Measurements from ENCODE around the gene NUP50.

Gene NUP50

DNA sequence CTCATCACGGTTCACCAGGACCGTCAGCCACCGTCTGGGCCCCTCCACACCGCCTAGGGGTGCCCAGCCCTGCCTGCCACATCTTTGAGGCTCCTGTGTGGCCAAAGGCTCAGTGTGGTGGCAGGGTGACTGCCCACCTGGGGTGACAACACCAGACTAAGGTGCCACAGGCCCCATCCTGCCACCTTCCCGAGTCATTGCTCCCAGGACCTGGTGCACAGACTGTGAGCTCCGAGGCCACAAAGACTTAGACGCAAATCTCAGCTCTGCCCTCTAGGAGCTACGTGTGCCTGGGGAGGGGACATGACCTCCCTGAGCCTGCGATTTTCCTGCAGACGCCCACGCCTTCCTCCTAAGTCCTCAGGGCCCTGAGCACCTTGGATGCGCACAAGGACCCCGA lies 40.5 kb downstream of the NUP50 start:
- Histone ChIP-seq H3K4me3 (no peak overlapping the region), H3K27me3 (ENCODE audit: low read depth) (no peaks in the 10 kb centered on the region), H3K4me1 (peaks cover 1% of the 10 kb centered on the region), H3K36me3 (replicated peaks) (peaks cover 3% of the 10 kb centered on the region), H3K9me3 (no peaks in the 10 kb centered on the region)
- no peak for DNase-seq (ENCODE audit: low spot score in 2 of 2)
- in situ Hi-C loops (cut with MboI; ENCODE audit: low sequenced_read_pairs) = no loop called here

DNA sequence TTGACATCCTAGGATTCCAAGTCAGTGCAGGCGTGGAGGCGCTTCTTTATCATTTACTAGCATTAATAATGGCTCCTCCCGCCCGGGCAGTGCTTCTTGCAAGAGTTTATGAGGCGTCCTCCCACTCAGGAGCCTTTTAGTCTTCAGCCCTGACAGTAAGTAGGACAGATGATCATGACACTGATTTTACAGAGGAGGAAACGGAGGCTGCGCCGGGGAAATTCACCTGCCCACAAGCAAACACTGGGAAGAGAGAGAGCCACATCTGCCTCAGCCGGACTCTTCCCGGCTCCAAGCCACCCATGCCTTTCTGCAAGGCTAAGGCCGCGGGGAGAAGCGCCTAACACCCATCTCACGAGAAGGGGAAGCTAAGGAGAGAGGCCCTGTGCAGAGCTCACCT lies 41.1 kb downstream of the NUP50 start:
- H3K27me3 ChIP-seq (ENCODE audit: low read depth) = no peaks in the 10 kb centered on the region
- DNase-seq (ENCODE audit: low spot score in 2 of 2) = no peak
- peaks cover 2% of the 10 kb centered on the region for H3K36me3 ChIP-seq (replicated peaks)
- in situ Hi-C loops (cut with MboI; ENCODE audit: low sequenced_read_pairs) = no loop called here
- H3K4me1 ChIP-seq = no peaks in the 10 kb centered on the region
- H3K4me3 ChIP-seq = no peak overlapping the region
- H3K9me3 ChIP-seq = no peaks in the 10 kb centered on the region

DNA sequence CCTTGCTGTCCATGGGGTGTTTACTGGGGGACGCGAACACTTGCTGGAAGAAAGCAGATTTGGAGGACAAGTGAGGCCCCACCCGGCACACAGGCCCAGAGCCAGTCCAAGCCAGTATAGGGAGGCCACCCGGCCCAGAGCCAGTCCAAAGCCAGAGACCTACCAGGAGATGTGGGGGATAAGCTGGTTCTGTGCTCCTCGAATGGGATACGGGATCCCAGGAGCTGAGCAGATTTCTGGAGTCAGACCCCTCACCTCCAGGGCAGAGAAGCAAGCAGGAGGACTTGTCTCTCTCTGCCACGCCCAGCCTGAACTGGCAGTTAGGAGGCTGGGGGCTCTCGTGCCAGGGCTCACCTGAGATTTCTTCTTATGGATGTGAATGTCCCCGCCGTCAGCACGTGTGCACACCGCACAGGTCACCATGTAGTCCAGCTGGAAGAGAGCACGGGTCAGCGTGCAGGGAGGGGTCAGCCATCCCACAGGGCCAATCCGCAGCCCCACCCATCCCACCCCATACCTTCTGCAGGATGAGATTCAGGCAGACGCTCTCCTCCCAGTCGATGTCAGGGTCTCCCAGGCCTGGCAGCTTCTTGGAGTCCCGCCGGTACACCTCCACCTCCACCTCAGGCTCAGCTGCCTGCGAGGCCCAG lies 41.7 kb downstream of the NUP50 start:
- in situ Hi-C loops (cut with MboI; ENCODE audit: low sequenced_read_pairs) = no loop called here
- Histone ChIP-seq H3K9me3 (no peaks in the 10 kb centered on the region), H3K4me1 (no peaks in the 10 kb centered on the region), H3K36me3 (replicated peaks) (peaks cover 2% of the 10 kb centered on the region), H3K27me3 (ENCODE audit: low read depth) (no peaks in the 10 kb centered on the region), H3K4me3 (no peak overlapping the region)
- no peak for DNase-seq (ENCODE audit: low spot score in 2 of 2)

DNA sequence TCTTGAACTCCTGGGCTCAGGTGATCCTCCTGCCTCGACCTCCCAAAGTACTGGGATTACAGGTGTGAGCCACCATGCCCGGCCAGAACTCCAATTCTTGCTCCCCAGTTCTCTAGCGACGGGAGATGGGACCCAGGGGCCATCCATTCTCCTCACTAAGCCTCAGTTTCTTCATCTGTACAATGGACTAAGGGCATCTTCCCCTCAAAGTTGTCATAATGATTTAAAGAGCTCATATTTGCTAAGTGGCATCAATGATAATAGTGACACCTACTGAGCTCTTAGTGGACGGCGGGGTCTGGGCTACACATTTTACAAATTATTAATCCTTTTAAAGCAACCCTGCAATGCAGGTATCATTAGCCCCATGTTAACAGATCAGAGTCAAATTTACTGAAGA lies 42.5 kb downstream of the NUP50 start:
- Histone ChIP-seq H3K9me3 (no peaks in the 10 kb centered on the region), H3K4me3 (no peak overlapping the region), H3K4me1 (no peaks in the 10 kb centered on the region), H3K36me3 (replicated peaks) (no peaks in the 10 kb centered on the region; the same call in none of the 2 replicates), H3K27me3 (ENCODE audit: low read depth) (no peaks in the 10 kb centered on the region)
- in situ Hi-C loops (cut with MboI; ENCODE audit: low sequenced_read_pairs) = no loop called here
- DNase-seq (ENCODE audit: low spot score in 2 of 2) = no peak

DNA sequence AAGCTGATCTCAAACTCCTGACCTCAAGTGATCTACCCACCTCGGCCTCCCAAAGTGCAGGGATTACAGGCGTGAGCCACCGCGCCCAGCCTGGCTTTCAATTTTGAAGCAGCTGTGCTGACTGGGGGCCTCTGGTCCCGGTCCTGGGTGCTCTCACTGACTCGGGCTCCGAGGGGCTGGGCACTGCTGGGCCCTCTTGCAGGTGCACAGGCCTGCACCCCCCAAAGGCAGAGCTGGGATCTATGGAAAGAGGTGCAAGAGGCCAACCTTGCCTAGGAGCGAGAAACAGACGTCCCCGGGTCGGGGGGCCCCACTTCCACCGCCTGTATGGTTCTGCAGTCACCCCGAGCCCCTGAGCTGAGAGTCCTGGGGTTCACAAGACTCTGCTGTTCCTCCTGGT lies 43.8 kb downstream of the NUP50 start:
- in situ Hi-C loops (cut with MboI; ENCODE audit: low sequenced_read_pairs) = no loop called here
- Histone ChIP-seq H3K4me1 (no peaks in the 10 kb centered on the region), H3K4me3 (no peak overlapping the region), H3K27me3 (ENCODE audit: low read depth) (no peaks in the 10 kb centered on the region), H3K36me3 (replicated peaks) (no peaks in the 10 kb centered on the region; the same call in none of the 2 replicates), H3K9me3 (no peaks in the 10 kb centered on the region)
- DNase-seq (ENCODE audit: low spot score in 2 of 2) = no peak

DNA sequence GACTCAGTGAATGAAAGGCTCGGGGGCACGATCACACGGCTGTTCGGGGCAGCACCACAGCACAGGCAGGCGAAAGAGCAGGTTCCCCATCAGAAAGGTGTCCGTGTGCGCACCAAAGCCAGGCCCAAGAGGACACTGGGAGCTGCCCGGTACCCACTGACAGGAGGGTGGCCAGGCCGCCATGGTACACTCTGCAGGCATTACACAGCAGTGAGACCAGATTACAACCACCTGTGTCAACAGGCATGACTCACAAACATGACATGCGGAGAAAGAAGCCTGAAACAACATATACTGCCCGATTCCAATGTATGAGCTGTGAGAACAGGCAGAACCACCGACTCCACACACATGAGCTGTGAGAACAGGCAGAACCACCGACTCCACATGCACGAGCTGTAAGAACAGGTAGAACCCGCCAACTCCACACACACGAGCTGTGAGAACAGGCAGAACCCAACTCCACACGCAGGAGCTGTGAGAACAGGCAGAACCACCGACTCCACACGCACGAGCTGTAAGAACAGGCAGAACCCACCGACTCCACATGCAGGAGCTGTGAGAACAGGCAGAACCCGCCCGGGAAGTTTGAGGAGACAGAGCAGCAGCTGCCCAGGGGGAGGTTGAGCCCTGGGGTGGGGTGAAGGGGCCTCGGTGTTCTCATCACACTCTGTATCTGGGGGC lies 44.4 kb downstream of the NUP50 start:
- no peak overlapping the region for H3K4me3 ChIP-seq
- in situ Hi-C loops (cut with MboI; ENCODE audit: low sequenced_read_pairs) = no loop called here
- H3K9me3 ChIP-seq = no peaks in the 10 kb centered on the region
- DNase-seq (ENCODE audit: low spot score in 2 of 2) = no peak
- H3K36me3 ChIP-seq (replicated peaks) = no peaks in the 10 kb centered on the region; the same call in 1 of the 2 replicates
- no peaks in the 10 kb centered on the region for H3K27me3 ChIP-seq (ENCODE audit: low read depth)
- H3K4me1 ChIP-seq = no peaks in the 10 kb centered on the region

DNA sequence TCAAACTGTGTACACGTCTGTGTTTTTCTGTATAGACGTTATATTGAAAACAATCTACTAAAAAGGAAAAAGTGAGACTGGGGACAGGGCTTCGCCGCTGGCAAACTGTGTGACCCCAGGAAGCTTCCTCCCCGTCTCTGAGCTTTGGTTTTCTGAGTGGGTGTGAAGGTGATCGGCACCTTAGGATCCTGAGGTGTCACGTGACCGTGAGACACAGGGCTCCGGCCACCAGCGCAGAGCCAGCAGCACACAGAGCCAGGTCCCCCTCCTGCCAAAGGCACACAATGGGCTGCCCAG lies 44.9 kb downstream of the NUP50 start:
- in situ Hi-C loops (cut with MboI; ENCODE audit: low sequenced_read_pairs) = no loop called here
- H3K9me3 ChIP-seq = no peaks in the 10 kb centered on the region
- H3K36me3 ChIP-seq (replicated peaks) = no peaks in the 10 kb centered on the region; the same call in 1 of the 2 replicates

DNA sequence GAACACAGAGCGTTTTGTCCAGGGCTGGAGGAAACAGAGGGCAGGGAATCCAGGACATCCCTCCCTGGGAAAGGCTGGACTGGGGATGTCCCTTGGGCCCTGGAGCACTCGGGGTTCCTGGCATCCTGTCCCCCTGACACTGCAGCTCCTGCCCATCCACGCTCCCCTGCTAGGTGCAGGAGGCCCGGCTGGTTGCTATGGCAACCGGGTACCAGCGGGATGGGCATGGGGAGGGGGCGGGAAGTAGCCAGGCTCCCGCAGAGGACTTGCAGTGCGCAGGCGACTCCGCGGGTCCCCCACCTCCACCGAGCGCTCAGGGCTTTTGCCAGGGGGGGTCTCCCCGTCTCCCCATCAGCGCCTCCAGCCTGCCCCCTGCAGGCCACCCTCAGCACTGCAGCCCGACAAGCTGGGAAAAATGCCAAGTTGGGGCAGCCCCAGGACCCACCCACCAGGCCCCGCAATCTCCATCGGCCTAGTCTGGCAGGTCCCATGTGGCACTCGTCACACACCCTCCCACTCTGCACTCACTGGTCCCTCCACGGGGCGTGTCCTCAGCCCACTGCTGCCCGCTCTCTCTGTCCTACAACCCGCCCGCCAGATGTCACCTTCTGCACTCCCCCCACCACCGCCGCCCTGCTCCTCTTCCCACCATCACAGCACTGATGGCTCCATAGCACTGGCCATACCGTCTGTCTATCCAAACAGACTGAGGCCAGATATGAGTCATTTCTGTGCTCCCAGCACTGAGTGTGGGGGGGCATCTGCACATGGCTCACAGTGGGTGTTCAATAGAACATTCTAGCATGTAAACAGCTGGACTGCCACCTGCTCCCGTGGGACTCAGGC lies 45.5 kb downstream of the NUP50 start:
- no peaks in the 10 kb centered on the region for H3K27me3 ChIP-seq (ENCODE audit: low read depth)
- in situ Hi-C loops (cut with MboI; ENCODE audit: low sequenced_read_pairs) = no loop called here
- no peaks in the 10 kb centered on the region for H3K4me1 ChIP-seq
- no peaks in the 10 kb centered on the region; the same call in 1 of the 2 replicates for H3K36me3 ChIP-seq (replicated peaks)
- H3K4me3 ChIP-seq = no peak overlapping the region
- DNase-seq (ENCODE audit: low spot score in 2 of 2) = peak in 1 of 2 experiments; percentile 50
- no peaks in the 10 kb centered on the region for H3K9me3 ChIP-seq

More for the DNA sequence above, 44.9 kb downstream of the NUP50 start:
- no peaks in the 10 kb centered on the region for H3K4me1 ChIP-seq
- DNase-seq (ENCODE audit: low spot score in 2 of 2) = no peak
- H3K27me3 ChIP-seq (ENCODE audit: low read depth) = no peaks in the 10 kb centered on the region
- H3K4me3 ChIP-seq = no peak overlapping the region

DNA sequence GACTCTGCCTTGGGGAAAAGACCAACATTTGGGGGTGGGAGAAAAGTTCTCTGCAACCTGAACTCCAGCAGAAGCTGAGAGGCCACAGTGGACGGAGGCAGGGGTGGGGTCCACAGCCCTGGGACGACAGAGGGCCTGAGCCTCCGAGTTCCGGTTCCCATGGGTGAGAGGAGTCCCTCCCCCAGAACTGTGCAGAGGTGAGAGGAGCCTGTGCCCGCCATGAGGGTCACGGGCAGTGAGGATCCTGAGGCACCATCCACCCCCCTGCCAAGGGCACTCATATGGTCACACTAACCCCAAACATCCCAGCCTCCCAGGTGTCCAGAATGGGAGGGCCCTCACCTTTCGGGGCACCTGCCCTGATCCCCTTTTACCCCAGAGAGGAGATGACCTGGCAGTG lies 46.4 kb downstream of the NUP50 start:
- Histone ChIP-seq H3K4me3 (no peak overlapping the region), H3K36me3 (replicated peaks) (no peaks in the 10 kb centered on the region; the same call in 1 of the 2 replicates), H3K9me3 (no peaks in the 10 kb centered on the region), H3K4me1 (no peaks in the 10 kb centered on the region), H3K27me3 (ENCODE audit: low read depth) (no peaks in the 10 kb centered on the region)
- no peak for DNase-seq (ENCODE audit: low spot score in 2 of 2)
- in situ Hi-C loops (cut with MboI; ENCODE audit: low sequenced_read_pairs) = no loop called here

DNA sequence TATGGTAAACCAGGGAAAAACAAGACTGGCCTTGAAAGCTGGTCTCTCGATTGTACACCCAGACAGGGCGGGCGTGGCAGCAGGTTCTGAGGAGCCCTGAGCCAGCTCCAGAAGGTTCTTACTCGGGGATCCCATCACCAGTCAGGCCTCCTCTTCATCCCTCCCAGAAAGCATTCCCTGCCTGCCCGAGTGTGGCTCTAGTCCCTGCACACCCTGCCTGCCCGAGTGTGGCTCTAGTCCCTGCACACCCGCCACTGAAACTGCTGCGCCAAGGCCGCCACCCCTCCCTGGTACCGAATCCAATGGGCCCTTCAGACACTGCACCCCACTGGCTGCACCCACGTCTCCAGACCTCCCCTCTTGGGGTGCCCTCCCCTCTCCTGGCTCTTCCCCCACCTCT lies 46.9 kb downstream of the NUP50 start:
- Histone ChIP-seq H3K9me3 (no peaks in the 10 kb centered on the region), H3K36me3 (replicated peaks) (no peaks in the 10 kb centered on the region; the same call in 1 of the 2 replicates), H3K4me3 (no peak overlapping the region), H3K4me1 (no peaks in the 10 kb centered on the region), H3K27me3 (ENCODE audit: low read depth) (no peaks in the 10 kb centered on the region)
- in situ Hi-C loops (cut with MboI; ENCODE audit: low sequenced_read_pairs) = no loop called here
- DNase-seq (ENCODE audit: low spot score in 2 of 2) = no peak

DNA sequence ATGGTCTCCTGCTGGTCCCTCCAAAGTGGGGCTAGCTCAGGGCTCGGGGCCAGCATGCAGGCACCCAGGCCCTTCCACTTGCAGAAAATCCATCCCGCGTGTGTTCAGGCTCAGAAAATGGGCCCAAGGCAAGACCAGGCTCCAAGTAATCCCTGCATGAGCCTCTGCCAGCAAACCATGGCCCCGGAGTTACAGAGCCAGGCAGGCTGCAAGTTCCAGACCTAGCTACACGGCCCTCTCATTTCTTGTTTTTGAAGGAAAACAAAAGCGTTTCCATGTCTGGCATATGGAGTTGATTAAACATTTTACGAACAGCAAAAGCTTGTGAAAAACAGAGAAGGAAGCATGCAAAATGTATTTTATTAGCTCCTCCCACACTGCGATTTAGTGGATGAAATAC lies 47.3 kb downstream of the NUP50 start:
- no peaks in the 10 kb centered on the region; the same call in 1 of the 2 replicates for H3K36me3 ChIP-seq (replicated peaks)
- no peak overlapping the region for H3K4me3 ChIP-seq
- H3K27me3 ChIP-seq (ENCODE audit: low read depth) = no peaks in the 10 kb centered on the region
- in situ Hi-C loops (cut with MboI; ENCODE audit: low sequenced_read_pairs) = no loop called here
- H3K4me1 ChIP-seq = no peaks in the 10 kb centered on the region
- H3K9me3 ChIP-seq = no peaks in the 10 kb centered on the region
- no peak for DNase-seq (ENCODE audit: low spot score in 2 of 2)

DNA sequence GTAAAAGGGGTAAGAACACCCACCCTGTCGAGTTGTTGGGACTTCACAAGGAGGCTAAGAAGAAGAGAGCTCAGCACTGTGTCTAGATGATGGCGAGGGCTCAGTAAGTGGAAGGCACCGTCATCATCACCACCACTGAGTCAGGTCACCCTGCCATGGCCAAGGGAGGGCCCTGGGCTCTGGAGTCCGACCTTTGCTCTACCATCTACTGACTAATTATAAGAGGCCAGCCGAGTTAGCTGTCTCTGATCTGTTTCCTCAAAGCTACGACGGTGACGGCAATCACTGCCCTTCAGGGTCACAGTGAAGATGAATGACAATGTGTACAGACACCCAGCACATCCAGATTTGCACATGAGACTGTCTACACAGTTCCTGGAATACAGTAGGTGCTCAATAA lies 47.7 kb downstream of the NUP50 start:
- H3K4me3 ChIP-seq = no peak overlapping the region
- in situ Hi-C loops (cut with MboI; ENCODE audit: low sequenced_read_pairs) = no loop called here
- no peaks in the 10 kb centered on the region for H3K9me3 ChIP-seq
- H3K36me3 ChIP-seq (replicated peaks) = no peaks in the 10 kb centered on the region
- no peaks in the 10 kb centered on the region for H3K27me3 ChIP-seq (ENCODE audit: low read depth)
- no peaks in the 10 kb centered on the region for H3K4me1 ChIP-seq
- no peak for DNase-seq (ENCODE audit: low spot score in 2 of 2)

DNA sequence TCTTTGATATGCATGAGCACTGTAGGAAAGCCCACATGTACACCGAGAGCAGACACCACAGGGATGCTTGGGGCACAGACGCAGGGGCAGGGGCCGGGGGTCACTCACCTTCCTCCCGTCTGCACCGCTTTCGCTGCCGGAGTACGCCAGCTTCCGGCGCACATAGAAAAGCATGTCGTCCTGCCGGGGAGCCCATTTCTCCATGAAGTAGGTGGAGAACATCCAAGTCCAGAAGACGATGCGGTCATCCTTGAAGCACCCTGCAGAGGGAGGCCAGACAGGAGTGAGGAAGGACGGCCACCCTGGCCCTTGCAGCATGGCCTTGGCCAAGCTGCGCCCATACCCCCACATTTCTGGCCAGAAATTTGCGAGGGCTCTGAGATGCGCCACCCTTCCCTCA lies 48.1 kb downstream of the NUP50 start:
- Histone ChIP-seq H3K4me1 (no peaks in the 10 kb centered on the region), H3K36me3 (replicated peaks) (no peaks in the 10 kb centered on the region)
- in situ Hi-C loops (cut with MboI; ENCODE audit: low sequenced_read_pairs) = no loop called here

DNA sequence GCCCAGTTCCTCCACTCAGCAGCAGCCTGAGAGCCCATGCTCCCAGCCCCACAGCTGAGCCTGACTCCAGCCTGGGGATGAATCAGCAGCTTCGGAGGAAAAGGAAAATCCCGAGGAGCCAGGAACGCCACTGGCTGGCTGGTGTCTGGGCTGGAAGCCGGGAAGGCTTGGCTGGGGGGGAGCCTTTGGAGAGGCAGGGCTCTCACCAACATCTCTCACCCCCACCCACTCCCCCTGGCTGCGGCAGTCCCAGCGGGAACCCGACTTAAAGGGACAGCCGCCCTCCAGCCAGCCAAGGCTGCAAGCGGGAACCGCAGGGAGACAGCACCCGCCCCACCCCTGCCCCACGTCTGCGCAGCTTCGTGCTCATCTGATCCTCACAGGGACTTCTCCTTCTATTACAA lies 48.6 kb downstream of the NUP50 start:
- H3K4me3 ChIP-seq = no peak overlapping the region
- H3K9me3 ChIP-seq = no peaks in the 10 kb centered on the region
- no peaks in the 10 kb centered on the region for H3K36me3 ChIP-seq (replicated peaks)
- H3K4me1 ChIP-seq = no peaks in the 10 kb centered on the region
- DNase-seq (ENCODE audit: low spot score in 2 of 2) = no peak
- H3K27me3 ChIP-seq (ENCODE audit: low read depth) = no peaks in the 10 kb centered on the region
- in situ Hi-C loops (cut with MboI; ENCODE audit: low sequenced_read_pairs) = no loop called here

More for the DNA sequence above, 48.1 kb downstream of the NUP50 start:
- Histone ChIP-seq H3K4me3 (no peak overlapping the region), H3K27me3 (ENCODE audit: low read depth) (no peaks in the 10 kb centered on the region), H3K9me3 (no peaks in the 10 kb centered on the region)
- no peak for DNase-seq (ENCODE audit: low spot score in 2 of 2)
